NCI-H748 (cell line): ENCODE results near the gene ARIH2.
A peak's percentile ranks its signal among the peaks of the same experiment; 100 is the strongest.

Experiments
- DNase-seq: peaks from one replicate; lab custom pipeline; 2025; ENCODE audit not compliant: unreplicated experiment; lab: John Stamatoyannopoulos, UW

ARIH2 gene

DNA sequence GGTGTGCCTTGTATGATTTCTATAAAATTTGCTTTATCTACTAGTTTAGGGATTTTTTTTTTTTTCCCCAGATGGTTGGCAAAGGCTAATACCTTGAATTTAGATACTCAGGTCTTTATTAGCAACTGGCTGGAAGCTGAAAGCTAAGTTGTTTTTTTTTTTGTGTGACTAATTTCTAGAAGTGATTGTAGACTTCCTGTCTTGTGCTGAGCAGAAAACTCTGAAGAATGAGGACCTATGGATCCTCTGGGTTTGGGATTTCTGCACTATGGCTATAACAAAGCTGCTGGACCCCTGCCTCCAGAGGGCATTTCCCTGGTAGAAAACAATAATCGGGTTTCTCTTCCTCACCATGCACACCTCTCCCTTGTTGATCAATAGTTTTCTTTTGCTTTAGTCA, 10.0 kb downstream of the ARIH2 start:
- no peak for DNase-seq

DNA sequence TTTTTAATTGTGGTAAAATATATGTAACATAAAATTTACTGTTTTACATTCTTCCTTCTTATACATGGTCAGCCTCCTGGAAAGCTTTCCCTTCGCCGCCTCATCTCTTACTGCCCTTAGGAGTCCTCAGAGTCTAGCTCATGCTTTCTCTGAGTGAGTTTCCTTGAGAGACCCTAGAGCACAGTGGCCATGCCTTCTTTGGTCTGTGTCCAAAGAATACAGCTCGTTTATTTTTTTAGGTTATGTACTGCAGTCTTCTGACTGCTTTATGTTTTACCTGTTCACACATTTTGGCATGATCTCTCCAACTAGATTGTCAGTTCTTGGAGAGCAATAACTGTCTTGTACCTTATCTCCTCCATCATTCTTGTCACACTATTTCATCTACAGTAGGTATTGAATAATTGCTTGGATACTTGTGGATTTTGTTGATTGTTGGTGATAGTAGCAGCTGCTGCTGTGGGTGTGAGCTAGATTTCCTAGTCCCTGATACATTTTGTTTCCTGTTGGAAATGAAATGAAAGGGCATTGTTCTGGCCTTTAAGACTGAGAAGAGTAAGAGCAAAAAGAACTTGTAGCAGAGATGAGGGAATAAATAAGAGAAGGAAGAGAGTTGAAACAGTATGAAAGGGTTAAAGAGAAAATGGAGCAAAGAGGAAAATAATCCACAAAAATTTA, 10.9 kb downstream of the ARIH2 start:
- no peak for DNase-seq

DNA sequence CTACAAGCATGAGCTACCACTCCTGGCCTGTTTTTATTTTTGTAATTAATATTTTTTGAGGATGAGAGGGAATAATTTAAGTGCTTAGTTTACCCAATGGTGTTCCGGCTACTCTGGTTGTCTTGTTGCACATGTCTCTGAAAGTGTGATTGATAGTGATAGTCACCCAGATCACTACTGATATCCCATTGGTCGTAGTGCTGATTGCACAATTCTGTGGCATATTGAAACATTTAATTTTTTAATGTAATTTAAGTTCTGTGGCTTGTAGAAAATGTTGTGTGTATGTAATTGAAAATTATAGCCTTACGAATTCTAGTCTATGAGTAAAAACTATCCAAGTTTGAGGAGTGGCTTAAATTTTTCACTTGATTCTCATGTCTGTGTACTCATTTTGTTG, 11.9 kb downstream of the ARIH2 start:
- no peak for DNase-seq

DNA sequence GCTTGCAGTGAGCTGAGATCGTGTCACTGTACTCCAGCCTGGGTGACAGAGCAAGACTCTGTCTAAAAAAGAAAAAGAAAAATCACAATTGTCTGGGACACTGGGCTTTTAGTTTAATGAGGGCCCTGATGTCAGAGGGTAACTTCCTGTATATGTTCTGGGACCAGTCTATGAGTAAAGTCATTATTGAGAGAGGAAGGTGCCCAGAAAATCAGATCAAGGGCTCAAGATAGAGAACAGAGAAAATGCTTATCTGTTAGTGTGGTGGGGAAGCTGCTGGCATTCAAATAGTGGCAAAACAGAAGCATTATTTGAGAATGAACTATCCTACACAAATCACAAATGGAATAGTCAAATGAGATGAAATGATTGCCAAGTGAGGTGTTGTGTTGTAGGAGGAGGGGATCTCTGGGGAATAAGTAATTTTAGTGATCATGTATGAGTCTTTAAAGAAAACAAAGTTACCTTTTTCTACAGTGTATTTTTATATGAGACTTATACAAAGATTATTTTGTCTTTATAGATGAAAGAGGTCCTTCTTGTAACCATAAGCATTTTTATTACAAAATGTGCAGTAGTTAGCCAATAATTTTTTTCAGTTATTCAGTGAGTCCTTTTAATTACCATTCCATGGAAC, 13.4 kb downstream of the ARIH2 start:
- no peak for DNase-seq

DNA sequence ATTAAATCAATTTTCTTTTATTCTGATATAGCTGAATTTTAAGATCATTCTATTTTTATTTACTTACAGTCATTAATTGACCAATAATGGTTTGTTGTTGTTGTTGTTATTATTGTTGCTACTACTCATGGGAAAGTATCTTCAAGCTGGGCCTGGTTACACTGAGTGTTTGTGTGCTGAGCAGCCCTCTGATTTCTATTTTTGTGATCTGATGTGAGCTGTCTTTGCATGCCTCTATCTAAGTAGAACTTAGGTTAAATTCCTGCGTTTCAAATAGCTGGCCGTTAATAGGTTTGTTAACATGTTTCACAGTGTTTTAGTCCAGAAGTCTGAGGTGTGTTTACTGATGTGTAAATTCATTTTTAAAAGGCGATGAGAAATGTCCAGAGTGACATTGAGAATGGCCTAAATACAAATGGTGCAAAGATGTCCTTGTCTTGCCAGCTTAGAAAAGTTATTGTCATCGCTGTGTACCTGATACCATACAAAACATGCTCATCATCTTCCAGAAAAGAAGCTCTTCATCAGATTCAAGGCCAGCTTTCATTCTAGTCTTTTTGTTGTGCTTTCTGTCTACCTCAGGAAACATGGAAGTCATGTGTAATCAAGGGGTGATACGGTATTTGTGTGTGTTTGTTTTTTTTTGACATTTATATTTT, 15.8 kb downstream of the ARIH2 start:
- DNase-seq, result no peak

DNA sequence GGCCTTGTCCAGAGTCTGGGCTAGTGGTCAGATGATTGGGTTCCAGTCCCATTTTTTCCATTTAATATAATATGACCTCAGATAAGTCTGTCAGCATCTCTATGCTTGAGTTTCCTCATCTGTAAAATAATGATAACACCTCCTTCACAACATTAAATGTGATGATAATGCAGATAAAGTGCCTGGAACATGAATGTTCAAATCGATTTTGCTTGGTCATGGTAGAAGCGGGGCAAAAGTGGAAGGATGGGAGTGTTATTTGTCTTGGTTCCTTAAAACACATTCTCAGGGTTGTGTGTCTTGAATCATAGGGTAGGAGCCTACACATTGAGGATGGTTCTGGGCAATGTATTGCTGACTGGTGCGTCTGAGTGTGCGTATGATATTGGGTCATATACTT, 16.9 kb downstream of the ARIH2 start:
- DNase-seq, result no peak

DNA sequence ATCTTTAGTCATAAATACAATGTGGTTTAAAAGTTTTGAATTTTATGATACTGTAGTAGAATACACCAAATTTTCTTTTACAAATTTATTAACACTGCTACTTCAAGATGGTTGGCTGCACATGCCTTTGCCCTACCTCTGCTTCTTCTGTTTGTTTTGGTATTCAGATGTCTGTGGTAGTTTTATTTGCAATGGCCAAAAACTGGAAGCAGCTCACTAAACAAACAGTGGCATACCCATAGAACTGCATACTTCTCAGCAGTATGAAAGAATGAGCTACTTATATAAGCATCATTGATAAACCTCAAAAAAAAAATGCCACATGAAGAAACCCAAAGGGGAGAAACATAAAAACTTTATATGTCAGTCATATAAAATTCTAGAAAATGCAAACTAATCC, 19.5 kb downstream of the ARIH2 start:
- DNase-seq, result no peak

DNA sequence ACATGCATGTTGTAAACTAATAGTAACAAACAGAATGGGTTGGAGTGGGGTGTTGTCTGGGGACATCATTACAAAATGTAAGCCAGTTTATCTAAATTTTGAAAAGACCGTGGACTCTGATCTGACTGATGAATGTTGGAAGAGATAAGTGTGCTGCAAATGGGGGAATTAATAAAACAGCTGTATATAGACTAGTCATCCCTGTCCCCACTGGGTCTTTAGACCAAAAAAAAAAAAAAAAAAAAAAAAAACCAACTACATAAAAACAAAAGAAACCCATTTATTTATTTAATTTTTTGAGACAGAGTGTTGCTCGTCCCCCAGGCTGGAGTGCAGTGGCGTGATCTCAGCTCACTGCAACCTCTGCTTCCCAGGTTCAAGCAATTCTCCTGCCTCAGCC, 20.0 kb downstream of the ARIH2 start:
- DNase-seq, result no peak

DNA sequence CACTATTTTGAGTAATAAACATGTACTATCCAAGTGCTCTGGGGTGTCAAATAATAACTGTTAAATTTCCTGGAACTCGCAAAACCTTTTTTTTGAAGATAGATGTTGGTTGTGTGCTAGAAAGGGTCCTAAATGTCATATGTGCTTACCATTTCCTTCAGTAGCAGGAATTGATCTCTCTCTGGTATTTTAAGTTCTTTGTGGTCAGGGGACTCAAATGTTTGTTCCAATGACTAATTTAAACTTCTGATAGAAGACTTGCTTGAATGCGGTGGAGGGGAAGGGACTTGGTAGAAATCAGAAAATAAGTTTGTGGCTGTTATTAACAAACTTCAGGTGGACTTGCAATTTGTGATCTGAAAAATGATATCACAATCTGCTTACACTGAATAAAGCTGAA, 26.8 kb downstream of the ARIH2 start:
- DNase-seq, result no peak

DNA sequence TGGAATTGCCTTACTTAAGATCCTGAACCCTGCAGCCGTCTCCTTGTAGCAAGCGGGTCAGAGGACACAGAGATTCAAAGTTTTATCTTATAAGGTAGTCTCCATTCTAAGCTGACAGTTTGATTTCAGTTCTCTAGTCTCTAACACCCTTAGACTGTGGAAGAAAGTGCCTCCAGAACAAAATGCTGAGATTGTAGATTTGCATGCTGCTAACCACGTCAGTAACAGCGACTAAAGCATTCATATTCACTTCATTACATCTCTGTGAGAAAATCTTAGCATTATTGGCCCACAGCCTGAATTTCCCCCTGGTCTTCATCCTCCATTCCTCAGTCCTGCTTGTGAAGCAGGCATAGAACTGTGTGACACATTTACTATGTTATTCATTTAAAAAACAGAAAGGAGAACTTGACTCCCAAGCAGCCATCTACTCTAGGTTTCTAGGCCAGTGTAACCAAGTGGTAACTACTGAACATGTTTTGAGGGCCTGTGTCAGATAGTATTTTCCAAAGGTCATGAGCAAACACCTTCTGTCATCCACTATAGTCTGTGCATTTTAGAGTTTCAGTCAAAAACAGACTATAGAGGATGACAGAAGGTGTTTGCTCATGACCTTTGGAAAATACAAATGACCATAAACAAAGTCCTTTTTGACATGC, 27.4 kb downstream of the ARIH2 start:
- no peak for DNase-seq

DNA sequence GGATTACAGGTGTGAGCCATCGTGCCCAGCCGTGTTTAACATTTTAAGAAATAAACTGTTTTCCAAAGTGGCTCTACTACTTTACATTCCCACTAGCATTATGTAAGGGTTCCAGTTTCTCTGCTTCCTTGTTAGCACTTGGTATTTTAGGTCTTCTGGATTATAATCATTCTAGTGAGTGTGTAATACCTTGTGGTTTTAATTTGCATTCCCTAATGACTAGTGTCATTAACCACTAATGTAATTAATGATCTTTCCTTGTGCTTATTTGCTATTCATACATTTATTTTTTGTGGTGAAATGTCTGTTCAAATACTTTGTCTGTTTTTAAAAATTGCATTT, 30.7 kb downstream of the ARIH2 start:
- no peak for DNase-seq

DNA sequence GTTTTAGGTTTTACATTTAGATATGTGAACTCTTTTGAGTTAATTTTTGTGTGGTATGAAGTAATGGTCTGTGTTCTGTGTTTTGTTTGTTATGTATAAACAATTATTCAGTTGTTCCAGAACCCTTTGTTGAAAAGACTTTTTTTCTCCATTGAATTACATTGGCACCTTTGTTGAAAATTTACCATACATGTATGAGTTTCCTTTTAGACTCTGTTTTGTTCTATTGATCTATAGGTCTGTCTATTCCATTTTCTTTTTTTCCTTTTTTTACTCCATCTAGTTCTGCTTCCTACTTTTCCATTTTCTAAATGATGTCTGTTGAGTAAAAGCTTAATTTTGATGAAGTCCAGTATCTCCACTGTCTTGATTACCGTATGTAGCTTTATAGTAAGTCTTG, 31.4 kb downstream of the ARIH2 start:
- DNase-seq, result no peak

DNA sequence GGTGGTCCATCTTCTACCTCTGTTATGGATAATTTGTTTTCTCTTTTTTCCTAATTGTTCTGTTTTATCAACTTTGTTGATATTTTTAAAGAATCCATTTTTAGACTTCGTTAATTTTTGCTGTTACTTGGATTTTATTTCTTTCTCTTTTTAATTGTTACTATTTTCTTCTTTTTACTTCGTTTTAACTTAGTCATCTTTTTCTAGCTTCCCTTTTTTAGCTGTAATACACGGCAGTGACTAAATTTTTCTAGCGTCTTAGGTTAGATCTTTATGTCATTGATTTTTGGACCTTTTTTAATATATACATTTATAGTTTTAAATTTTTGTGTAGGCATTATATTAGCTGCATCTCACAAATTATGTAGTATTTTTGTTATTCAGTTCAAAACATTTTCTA, 33.1 kb downstream of the ARIH2 start:
- DNase-seq, result no peak

DNA sequence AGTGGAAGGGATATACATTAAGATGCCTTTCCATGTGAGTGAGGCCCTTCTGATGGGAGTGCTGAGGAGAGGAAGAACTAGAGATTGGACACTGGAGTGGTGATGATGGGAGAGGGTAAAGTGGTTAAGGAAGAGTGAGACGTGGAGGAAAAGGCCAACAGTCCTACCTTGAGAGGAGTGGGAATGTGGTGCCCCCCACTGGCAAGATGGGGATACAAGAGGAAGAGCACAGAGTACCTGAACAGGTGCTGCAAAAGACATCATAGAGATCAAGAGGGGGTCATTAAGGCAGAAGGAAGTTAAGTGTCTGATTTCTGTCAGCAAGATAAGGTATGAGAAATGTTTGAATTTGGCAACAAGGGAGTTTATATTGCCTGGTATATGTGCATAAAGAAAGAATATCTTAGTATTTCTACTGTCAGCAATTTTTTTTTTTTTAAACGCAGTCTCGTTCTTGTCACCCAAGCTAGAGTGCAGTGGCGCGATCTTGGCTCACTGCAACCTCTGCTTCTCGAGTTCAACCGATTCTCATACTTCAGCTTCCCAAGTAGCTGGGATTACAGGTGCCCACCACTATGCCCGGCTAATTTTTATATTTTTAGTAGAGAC, 34.0 kb downstream of the ARIH2 start:
- peak; percentile 33 for DNase-seq

DNA sequence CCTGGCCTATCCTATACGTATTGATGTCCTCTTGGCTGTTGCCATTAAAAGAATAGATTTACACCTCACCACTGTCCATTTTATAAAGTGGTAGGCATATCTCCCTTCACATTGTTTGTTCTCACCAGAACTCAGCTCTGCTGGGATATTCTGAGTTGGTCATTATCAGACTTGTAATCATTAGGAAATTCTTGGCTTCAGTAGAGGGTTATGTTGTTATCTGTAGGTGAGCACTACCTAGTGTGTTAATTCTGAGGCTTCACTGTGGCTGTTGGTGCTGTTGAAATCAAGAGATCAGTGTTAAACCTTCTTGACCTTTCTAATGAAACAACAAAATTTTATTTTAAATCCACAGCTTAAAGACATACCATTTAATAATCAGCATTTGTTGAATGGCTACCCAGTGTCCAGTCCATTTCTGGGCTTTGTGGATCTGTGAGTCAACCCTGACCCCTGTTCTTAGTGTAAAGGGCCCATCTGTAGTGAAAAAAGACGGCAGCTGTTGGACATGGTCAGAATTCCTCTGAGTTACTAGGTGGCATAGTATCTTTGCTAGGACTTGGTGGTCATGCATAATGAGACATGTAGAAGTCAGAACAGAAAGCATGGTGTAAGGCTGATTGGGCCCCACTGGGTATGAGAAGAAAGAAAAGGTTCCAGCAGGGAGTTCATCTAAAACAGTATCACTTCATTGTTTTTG, 38.5 kb downstream of the ARIH2 start:
- no peak for DNase-seq

DNA sequence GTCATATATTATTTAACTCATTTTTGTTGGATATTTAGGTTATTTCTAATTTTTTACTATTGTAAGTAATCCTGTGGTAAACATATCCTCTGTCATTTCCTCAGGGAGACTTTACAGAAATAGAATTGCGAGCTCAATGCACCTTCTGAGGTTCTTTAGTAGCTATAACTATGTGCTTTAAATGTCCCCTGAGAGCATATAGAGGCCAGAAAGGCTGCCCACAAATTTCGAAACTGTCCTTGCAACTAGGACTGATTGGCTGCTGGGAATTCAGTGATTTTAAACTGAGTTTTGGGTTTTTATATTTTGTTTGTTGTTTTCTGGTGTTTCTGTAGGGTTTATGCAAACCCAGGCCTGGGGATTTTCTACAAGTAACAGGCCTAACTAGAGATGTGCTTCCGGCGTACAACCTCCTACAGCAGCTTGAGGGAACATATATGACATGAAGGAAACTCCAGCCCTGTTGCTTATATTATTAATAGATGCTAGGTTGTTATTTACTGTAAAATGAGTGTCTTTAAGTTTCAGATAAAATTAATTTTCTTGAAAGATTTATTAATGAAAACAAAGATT, 42.3 kb downstream of the ARIH2 start:
- DNase-seq, result no peak

DNA sequence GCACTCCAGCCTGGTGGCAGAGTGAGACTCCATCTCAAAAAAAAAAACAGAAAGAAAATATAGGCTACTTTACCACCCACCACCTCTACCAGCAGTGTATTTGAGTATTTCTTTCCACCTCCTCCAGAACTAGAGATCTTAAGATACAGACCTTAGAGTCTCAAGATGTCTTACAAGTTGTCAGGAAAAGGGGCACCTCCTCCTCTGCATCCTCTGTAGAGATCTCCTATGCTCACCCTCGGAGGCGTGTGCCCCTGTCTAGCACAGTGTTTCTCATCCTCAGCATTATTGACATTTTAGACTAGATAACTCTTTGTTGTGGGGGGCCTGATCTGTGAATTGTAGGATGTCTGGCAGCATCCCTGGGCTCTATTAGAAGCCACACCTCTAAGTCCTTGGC, 43.7 kb downstream of the ARIH2 start:
- DNase-seq, result no peak

DNA sequence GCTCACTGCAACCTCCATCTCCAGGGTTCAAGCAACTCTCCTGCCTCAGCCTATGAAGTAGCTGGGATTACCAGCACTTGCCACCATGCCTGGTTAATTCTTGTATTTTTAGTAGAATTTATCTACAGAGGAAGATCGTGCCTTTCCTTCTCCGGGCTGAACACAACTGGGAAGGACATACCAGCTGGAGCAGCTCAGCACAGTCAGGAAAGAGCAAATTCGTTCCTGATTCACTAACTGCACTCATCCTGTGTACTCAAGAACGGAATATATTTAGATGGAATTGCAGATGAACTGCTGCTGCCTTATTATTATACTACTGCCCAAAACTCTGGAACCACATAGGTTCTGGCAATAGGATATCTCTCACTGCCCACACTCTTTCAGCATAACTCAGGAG, 44.3 kb downstream of the ARIH2 start:
- DNase-seq, result no peak

DNA sequence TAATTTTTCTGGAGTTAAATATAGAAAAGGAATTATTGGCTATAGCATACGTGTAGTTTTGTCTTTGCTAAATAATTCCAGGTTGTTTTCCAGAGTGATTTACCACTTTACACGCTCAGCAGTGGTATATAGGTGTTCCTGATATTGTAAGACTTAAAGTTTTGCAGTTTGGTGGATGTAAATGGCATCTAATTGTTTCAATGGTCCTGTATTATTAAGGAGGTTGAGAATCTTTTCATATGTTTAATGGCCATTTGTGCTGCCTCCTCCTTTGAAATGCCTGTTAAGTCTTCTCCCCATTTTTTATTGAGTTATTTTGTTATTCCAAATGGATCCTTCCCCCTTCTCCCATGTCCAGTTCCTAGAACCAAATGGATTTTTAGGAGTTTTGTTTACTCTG, 44.9 kb downstream of the ARIH2 start:
- DNase-seq, result no peak

DNA sequence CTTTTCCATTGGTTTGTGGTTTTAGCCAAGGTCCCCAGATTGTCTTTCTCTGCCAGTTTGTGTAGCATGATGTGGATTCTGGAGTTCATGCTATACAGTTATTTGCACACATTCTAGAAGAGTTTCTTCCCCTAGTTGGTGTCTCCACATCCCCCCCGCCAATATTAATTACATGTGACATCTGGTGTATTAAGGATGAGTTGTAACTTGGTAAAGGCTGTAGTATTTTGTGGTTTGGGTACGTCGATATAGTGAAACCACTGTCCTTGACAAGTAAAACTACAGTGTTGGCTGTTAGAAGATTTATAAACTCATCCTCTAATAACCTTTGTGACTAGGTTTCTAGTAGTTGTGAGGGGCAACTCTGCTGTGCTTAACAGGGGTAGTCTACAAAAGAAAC, 47.7 kb downstream of the ARIH2 start:
- no peak for DNase-seq

DNA sequence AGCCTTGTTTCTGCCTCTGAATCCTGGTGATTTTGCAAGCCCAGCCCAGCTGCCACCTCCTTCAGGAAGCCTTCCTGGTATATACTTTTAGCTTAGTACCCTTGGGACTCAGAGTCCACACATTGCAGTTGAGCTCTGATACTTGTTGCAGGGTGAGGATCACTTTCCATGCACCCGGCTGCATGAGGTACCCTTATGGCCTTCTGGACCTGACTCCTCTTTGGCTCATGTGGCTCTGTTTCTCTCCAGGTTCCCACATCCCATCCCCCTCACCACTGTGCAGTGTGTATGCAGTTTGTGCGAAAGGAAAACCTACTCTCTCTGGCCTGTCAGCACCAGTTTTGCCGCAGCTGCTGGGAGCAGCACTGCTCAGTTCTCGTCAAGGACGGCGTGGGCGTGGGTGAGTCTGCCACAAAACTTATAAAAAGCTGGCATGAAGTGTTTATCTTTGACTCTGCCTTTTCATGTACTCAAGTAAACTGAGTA, 48.3 kb downstream of the ARIH2 start:
- no peak for DNase-seq
